HEK293T (cell line): ENCODE measurements around the gene CTXND1.

ENCODE experiments used
- ARNT ChIP-seq: fragments of 450-650 bp; IDR thresholded peaks from 2 replicates; pipeline ENCODE4 v1.6.1; 2017; ENCODE audit warnings: mild to moderate bottlenecking
- BHLHE40 ChIP-seq: fragments of 450-650 bp; IDR thresholded peaks from 2 replicates; pipeline ENCODE4 v1.6.1; 2016; ENCODE audit warnings: mild to moderate bottlenecking, moderate library complexity, borderline replicate concordance
- ELF4 ChIP-seq: fragments of 450-650 bp; IDR thresholded peaks from 2 replicates; pipeline ENCODE4 v1.6.1; 2017; ENCODE audit warnings: antibody characterized with exemption
- FOXK2 ChIP-seq: fragments of 450-650 bp; IDR thresholded peaks from 2 replicates; pipeline ENCODE4 v1.6.1; 2016; ENCODE audit warnings: mild to moderate bottlenecking
- HDGF ChIP-seq: fragments of 450-650 bp; IDR thresholded peaks from 2 replicates; pipeline ENCODE4 v1.6.1; 2017; ENCODE audit warnings: antibody characterized with exemption, borderline replicate concordance
- LEF1 ChIP-seq: fragments of 450-650 bp; IDR thresholded peaks from 2 replicates; pipeline ENCODE4 v1.6.1; 2017; ENCODE audit warnings: mild to moderate bottlenecking, borderline replicate concordance
- PKNOX1 ChIP-seq: fragments of 450-650 bp; IDR thresholded peaks from 2 replicates; pipeline ENCODE4 v1.6.1; 2016
- SP1 ChIP-seq: fragments of 450-650 bp; IDR thresholded peaks from 2 replicates; pipeline ENCODE4 v1.6.1; 2017
- ZNF384 ChIP-seq: fragments of 450-650 bp; IDR thresholded peaks from 2 replicates; pipeline ENCODE4 v1.6.1; 2016

DNA sequence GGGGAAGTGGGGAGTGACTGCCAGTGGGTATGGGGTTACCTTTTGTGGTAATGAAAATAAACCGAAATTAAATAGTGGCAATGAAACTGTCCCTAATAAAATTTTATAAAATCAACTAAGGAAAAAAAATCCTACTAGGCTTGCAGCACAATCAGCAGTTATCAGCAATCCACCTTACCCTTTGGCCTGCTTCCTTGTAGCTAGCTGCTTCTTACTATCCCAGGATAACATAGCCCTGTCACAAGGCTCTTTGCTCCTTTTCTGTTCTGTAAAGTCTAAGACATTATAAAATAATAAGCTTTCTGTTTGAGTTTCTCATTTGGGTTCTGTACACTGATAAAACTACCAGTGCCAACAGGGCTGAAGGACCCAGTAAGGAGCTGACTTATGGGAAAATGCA, 23.0 kb upstream of the CTXND1 start:
- TF ChIP-seq BHLHE40 (no peak), SP1 (no peak), ELF4 (no peak), ZNF384 (no peak), ARNT (no peak), HDGF (no peak), LEF1 (no peak), PKNOX1 (no peak), FOXK2 (no peak)
